Islet precursor cell (in vitro differentiated cells): Measurements from ENCODE around the gene ZFYVE26.
A peak's percentile ranks its signal among the peaks of the same experiment; 100 is the strongest.
"Not testable (repeated sequence)": the region's sequence is repeated elsewhere in the genome, so short reads cannot be mapped to it uniquely, and the experiment has no call there.

ENCODE experiments used
- DNase-seq: peaks from one replicate; pipeline ENCODE4 v3.0.0-alpha.2; 2018

ZFYVE26 gene

GRCh38 chr14:67704484-67705089, 111.8 kb downstream of the ZFYVE26 start:
- peak; percentile 59 for DNase-seq

GRCh38 chr14:67703997-67704396, 112.4 kb downstream of the ZFYVE26 start:
- no peak for DNase-seq

- not testable (repeated sequence) for DNase-seq
These were observed 114.9 kb downstream of the ZFYVE26 start, which contains the start of gene RDH12 for GRCh38 chr14:67701492-67701891. Gene RDH12 (plus strand): TSS chr14:67701886. CDS start chr14:67722643, 20,757 bp downstream.

- no peak for DNase-seq
These were observed 118.2 kb downstream of the ZFYVE26 start for GRCh38 chr14:67698179-67698578.

GRCh38 chr14:67697006-67697405, 119.4 kb downstream of the ZFYVE26 start:
- DNase-seq = no peak
